HuH-7 (cell line): Measurements from ENCODE around the gene MARCHF3.

Experiments used
- DNase-seq: peaks from one replicate; pipeline ENCODE4 v3.0.0; 2011; ENCODE audit warnings: low spot score

Gene MARCHF3

DNA sequence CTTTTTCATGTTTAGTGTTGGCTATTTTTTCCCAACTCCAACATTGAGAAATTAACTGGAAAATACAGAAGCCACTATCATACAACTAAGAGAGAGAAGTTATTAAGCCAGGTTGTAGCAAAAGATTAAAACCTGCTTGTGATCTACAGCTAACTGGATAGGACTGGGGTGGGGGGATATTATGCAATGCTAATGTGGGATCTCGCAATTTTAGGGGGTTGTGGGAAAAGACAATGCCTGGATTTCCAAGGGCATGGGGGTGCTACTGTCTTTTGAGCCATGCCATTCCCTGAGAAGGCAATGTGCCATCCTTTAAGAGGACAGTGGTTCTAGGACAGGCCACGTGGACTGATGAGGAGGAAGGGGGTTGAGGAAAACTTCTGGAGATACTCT, 46.5 kb downstream of the MARCHF3 start:
- DNase-seq: no peak

DNA sequence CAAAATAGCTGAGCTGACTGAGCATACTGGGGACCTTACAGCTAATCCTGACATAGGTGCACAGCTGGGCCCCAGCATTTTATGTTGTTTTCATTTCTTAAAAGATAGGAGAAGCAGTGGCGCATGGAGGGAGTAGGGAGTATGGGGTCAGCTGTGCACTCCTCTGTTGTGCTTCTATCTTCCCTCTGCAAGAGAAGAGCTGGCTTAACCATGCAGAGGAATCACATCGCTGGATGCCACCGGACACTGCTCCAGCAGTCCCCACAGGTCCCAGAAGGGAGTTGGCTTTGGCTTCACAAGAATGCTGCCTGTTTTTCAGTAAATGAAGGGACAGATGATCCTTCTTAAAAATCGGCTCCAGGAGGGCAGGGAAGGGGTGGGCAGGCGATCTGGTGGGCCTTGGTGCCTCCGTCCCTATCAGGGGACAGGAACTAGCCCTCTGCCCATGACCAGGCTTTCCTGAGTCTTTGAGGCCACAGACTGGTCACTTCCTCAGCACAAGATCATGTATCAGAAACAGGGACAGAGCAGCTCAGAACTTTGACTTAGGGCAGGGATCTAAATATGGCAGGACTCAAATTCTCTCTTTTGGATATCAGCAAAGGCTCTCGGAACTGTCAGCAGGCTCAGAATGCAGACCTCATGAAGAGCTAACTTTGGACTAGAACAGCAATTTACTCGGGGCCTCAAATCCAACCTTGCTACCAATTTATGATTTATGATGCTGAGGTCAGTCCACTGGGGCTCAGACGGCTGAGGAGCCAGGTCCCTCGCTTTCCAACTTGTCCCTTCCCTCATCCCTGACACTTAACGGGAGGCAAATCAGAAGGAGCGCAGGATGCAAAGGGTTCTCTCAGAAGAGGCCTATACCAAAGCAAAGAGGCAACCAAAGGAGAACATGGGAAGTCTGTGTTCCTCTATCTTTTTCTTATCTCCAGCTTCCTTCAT, 47.2 kb downstream of the MARCHF3 start:
- no peak for DNase-seq

- DNase-seq: no peak
Measured at GRCh38 chr5:126982202-126982601, 48.2 kb downstream of the MARCHF3 start.

DNA sequence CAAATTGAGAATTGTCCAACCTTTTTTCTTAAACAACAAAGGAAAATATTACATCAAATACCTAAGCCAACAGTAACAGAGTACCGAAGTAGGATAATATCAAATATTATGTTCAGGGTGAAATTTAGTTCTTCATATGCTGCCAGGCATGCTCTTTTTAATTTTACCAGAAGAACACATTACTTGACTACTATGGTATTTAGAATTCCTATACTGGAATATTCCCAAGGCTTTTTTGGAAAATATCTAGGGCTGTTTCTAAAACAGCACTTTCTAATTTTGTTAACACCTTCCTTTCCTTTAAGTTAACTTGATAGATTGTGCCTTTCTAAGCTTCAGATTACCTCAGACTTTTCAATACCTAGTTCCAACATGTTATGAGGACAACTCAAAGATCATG, 48.7 kb downstream of the MARCHF3 start:
- no peak for DNase-seq

DNA sequence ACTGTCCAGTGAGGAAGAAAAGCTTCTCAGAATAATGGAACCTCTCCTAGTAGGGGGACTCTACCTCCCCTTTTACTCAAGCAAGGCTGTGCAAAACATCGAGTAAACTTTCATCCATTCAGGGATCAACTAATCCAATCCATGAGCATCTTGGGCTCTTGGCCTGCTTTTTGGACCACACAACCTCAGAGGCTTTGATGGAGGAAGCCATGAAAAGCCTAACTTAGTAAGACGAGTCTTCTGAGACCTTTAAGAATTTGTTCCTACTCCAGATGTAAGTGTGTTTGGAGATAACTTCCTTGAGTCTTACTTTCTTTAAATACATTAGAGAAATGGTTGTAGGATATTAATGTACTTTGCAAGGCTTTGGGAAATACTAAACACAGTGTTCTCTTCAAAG, 49.1 kb downstream of the MARCHF3 start:
- DNase-seq: no peak

DNA sequence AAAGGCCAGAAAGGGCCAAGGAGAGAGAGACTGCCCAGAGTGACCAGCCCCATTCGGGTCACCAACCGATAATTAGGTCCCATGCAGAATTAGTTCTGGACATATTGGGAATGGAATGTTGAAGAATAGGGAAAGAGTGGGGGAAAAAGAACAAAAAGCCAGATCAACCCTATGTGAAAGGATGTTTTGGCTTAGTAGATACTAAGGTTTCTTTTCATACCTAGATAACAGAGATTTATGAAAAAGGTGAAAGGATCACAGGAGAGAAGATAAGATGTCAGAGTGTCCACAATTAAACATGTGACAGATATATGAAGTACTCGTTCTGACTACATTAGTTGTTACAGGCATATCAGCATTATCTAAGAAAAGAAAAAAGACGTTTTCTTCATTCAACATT, 52.1 kb downstream of the MARCHF3 start:
- DNase-seq: no peak

DNA sequence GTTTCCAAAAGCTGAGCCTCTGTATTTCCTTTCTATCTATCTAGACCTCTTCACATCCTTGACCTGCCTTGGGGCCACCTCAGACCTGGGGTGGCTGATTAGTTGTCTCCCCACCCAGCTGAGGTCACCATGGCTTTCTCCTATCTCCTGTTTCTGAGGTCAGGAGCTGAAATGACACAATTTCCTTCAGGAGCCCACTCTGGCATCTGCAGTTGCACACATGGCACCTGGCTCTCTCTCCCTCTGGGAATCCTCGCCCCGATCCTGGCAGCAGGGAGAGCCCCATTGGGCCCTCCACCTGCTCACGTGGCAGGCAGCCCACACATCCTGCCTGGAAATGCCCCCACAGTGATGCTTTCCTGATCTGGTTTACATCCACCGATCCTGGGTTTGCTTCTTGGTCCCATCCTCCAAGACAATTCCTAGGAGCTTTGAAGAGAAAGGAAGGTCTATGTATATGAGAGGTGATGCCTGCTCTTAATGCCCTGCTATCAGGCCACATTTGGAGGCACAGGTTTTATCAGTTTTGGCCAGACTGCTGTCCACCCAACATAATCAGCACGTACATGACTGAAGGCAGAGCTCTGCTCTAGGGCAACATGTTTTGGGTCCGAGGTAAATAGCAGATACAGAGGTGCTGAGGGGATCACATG, 53.7 kb downstream of the MARCHF3 start:
- DNase-seq: no peak

DNA sequence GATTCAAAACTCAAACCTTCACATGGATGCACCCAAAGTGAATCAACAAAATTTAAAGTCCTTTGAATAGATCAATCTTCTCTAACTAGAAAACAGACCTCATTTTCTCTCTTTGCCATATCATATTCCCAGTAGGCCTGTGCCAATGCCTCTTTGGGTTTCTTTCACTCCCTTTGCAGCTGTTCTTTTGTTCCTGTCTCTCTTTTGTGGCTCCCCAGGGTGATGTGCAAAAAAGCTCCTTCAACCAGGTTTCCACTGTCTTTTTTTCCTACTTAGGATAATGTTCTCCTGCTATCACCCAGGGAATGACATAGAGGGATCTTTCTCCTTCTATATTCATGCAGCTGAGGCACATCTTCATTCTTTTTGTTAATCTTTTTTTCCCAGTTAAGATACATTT, 54.6 kb downstream of the MARCHF3 start:
- no peak for DNase-seq

GRCh38 chr5:126973193-126973592, 57.2 kb downstream of the MARCHF3 start:
- DNase-seq: no peak

DNA sequence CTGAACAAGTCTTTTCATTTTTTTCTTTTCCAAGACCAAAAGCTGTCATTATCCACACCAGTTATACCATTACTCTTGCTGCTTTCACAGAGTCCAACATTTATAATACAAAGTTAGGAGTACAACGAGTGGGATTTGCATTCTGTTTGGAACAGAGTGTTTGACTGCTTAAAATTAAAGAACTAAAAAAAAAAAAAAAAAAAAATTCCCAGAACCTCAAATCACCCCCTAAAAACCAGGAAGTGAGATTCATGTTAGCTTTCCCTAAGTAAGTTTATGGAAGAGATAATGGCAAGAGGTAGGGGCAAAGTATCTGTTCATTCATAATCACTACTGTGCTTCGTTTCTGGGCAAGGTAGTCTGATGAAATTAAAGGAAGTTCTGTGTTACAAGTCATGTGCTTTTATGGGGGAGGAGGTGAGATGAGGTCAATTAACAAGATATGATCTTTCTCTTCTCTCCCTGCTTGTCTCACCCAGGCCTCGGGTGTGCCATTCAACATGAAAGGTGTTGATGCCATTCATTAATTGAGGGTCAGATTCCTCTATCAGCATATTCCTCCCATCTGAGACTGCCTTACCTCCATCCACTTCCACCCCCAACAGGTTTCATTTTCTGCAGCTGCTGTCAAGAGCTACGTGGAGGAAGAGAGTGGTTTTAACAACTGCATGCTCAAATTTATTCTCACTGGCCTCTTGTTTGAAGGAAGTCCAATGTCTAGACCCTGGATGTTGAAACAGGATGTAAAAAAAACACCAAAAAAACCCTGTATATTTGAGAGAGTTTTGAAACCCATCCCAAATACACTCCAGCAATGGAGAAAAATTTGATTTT, 58.1 kb downstream of the MARCHF3 start:
- DNase-seq: no peak

DNA sequence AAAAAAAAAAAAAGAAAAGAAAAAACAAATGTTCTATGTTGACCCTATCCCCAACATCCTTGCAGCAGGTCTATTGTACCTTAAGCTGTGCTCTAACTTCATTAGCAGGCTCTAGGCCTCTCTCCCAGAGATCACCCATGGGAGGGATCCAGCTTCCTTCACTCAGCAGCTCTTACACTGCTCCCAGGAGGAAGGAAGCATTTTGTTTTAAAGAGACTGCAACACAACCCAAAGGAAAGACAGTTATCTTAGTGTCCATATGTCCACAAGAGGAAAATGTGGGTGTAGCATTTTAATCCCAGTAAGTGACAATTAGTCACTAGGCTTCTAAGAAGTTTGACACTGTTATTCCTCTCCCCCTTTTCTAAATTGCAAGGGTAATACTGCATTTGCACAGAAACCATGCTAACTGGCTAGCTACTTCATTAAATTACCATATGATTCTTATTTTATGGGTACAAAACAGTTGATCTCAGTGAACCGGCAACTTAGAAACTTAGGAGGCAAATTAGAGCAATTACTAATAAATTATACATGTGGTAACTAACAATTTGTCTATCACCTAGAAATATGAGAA, 58.8 kb downstream of the MARCHF3 start:
- DNase-seq: no peak

DNA sequence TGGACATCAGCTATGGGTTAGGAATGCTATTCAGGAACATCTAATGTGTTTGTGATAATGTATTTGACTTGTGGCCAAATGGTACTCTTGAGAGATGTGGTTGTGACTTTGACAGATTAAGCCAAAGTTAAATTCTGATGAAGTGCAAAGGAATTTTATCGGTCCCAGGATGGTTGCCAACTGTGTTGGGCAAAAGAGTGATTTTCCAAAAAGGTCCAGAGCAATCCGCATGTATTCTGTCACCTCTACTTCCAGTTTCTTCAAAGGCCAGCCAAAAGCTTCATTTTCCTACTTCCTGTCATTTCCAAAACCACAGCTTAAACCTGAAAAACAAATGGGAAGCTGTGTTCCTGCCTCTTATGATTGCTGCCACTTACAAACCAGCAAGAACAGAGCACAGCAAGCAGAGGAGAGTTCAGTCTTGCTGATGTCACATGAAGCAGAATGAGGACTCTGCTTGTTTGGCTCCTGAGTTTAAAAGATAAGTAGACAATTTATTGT, 59.8 kb downstream of the MARCHF3 start:
- DNase-seq: no peak

DNA sequence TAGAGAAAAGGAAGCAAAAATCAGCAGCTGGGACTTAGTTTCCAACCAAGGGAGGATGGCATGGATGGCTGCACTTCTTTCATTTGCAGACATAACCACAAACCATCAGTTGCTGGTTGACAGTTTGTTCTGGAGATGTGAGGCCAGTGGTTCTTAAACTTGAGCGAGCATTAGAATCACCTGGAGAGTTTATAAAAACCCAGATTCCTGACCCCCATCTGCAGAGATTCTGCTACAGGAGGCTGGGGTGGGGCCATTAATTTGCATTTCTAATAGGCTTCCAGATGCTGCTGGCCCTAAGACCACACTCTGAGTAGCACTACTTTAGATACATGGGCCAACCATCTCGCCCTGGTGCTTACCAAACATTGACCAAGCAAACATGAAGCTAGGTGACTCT, 60.8 kb downstream of the MARCHF3 start:
- DNase-seq: no peak

DNA sequence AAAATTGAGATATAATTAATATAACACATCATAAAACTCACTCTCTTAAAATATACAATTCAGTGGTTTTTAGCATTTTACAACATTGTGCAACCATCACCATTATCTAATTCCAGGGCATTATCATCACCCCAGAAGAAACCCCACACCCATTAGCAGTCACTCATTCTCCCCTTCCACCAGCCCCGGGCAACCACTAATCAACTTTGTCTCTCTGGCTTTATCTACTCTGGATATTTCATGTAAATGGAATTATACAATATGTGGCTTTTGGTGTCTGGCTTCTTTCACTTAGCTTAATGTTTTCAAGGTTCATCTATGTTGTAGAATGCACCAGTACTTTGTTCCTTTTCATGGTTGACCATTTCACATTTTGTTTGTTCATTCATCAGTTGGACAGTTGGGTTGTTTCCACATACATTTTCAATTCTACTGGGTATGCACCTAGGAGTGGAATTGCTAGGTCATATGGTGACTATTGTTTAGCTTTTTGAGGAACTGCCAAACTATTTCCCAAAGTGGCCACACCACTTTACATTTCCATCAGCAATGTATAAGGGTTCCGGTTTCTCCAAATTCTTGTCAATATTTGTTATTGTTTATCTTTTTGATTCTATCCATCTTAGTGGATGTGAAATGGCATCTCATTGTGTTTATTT, 62.4 kb downstream of the MARCHF3 start:
- no peak for DNase-seq

- no peak for DNase-seq
Measured at GRCh38 chr5:126965487-126965886, 64.9 kb downstream of the MARCHF3 start.

DNA sequence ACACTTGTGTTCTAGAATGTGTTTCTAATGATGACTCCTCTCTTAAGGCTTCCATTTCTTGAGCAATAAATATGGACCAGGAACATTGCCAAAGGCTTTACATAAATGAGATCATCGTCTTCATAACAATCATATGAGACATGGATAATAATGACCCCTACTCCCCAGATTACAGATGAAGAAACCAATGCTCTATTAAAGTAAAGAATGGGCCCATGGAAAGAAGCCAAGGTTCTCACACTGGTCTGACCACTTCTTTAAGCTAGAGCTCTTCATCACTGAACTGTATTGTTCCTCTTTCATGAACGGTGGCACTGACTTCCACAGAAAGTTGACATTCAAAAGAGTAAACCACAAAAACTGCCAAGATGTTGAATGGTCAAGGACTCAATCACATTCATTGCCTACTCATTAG, 65.3 kb downstream of the MARCHF3 start:
- DNase-seq: no peak

- DNase-seq: no peak
Measured at GRCh38 chr5:126963822-126964375, 66.5 kb downstream of the MARCHF3 start.

GRCh38 chr5:126961702-126962101, 68.7 kb downstream of the MARCHF3 start:
- no peak for DNase-seq

GRCh38 chr5:126961128-126961527, 69.2 kb downstream of the MARCHF3 start:
- no peak for DNase-seq

GRCh38 chr5:126959188-126959587, 71.2 kb downstream of the MARCHF3 start:
- no peak for DNase-seq

- no peak for DNase-seq
Measured at GRCh38 chr5:126956991-126957390, 73.4 kb downstream of the MARCHF3 start.
